Measurements from ENCODE around the gene TMEM269. TPM values are rescaled to one million over a fixed set of nuclear protein-coding genes. Genes with fewer than 3 reads are reported as not detected.
A peak's percentile ranks its signal among the peaks of the same experiment; 100 is the strongest.
"Not testable (repeated sequence)": the region's sequence is repeated elsewhere in the genome, so short reads cannot be mapped to it uniquely, and the experiment has no call there.

TMEM269 gene
- total RNA-seq, 1 donor from 2014 or later: 0.06 TPM

- DNase-seq (ENCODE audit: low spot score): no peak
These were observed 36.8 kb upstream of the TMEM269 start for GRCh38 chr1:42748021-42748420.

GRCh38 chr1:42748461-42749410, 36.1 kb upstream of the TMEM269 start:
- no peak for DNase-seq (ENCODE audit: low spot score)

- no peak for DNase-seq (ENCODE audit: low spot score)
These were observed 34.8 kb upstream of the TMEM269 start for GRCh38 chr1:42750041-42750440.

- DNase-seq (ENCODE audit: low spot score): not testable (repeated sequence)
These were observed 33.2 kb upstream of the TMEM269 start for GRCh38 chr1:42751511-42752070.

GRCh38 chr1:42752284-42752683, 32.5 kb upstream of the TMEM269 start:
- no peak for DNase-seq (ENCODE audit: low spot score)

GRCh38 chr1:42753070-42753469, 31.7 kb upstream of the TMEM269 start:
- DNase-seq (ENCODE audit: low spot score): no peak

- DNase-seq (ENCODE audit: low spot score): no peak
These were observed 27.6 kb upstream of the TMEM269 start for GRCh38 chr1:42756956-42757891.

GRCh38 chr1:42757892-42758275, 26.9 kb upstream of the TMEM269 start:
- DNase-seq (ENCODE audit: low spot score): no peak

- no peak for DNase-seq (ENCODE audit: low spot score)
These were observed 26.1 kb upstream of the TMEM269 start for GRCh38 chr1:42758641-42759040.

- no peak for DNase-seq (ENCODE audit: low spot score)
These were observed 25.7 kb upstream of the TMEM269 start for GRCh38 chr1:42759114-42759513.

- no peak for DNase-seq (ENCODE audit: low spot score)
These were observed 23.2 kb upstream of the TMEM269 start for GRCh38 chr1:42761567-42761966.

- no peak for DNase-seq (ENCODE audit: low spot score)
These were observed 22.5 kb upstream of the TMEM269 start for GRCh38 chr1:42762269-42762668.

- DNase-seq (ENCODE audit: low spot score): no peak
These were observed 19.5 kb upstream of the TMEM269 start for GRCh38 chr1:42765269-42765668.

GRCh38 chr1:42765832-42766740, 18.7 kb upstream of the TMEM269 start:
- DNase-seq (ENCODE audit: low spot score): peak; percentile 20

- peak; percentile 100 for DNase-seq (ENCODE audit: low spot score)
These were observed 17.9 kb upstream of the TMEM269 start, which contains the start of the genes C1orf50 and P3H1 for GRCh38 chr1:42766741-42767509. Gene C1orf50, plus strand, starts transcription at chr1:42767249. Its CDS starts 63 bp downstream, at chr1:42767312. Gene P3H1, minus strand, starts transcription at chr1:42767028. Its CDS starts 57 bp downstream, at chr1:42766971.

- DNase-seq (ENCODE audit: low spot score): no peak
These were observed 17.2 kb upstream of the TMEM269 start for GRCh38 chr1:42767510-42768000.

GRCh38 chr1:42768172-42768571, 16.6 kb upstream of the TMEM269 start:
- no peak for DNase-seq (ENCODE audit: low spot score)

GRCh38 chr1:42769811-42770210, 15.0 kb upstream of the TMEM269 start:
- DNase-seq (ENCODE audit: low spot score): no peak

GRCh38 chr1:42773420-42773819, 11.4 kb upstream of the TMEM269 start:
- DNase-seq (ENCODE audit: low spot score): no peak

All from mucosa of gallbladder (tissue), 1 donor.